ENCODE measurements around the gene SPATA20. TPM values are rescaled to one million over a fixed set of nuclear protein-coding genes. Genes with fewer than 3 reads are reported as not detected.

The SPATA20 gene
- total and polyA plus RNA-seq, 9 donors, result 43.5 to 81.2 (median 60.5) TPM

DNA sequence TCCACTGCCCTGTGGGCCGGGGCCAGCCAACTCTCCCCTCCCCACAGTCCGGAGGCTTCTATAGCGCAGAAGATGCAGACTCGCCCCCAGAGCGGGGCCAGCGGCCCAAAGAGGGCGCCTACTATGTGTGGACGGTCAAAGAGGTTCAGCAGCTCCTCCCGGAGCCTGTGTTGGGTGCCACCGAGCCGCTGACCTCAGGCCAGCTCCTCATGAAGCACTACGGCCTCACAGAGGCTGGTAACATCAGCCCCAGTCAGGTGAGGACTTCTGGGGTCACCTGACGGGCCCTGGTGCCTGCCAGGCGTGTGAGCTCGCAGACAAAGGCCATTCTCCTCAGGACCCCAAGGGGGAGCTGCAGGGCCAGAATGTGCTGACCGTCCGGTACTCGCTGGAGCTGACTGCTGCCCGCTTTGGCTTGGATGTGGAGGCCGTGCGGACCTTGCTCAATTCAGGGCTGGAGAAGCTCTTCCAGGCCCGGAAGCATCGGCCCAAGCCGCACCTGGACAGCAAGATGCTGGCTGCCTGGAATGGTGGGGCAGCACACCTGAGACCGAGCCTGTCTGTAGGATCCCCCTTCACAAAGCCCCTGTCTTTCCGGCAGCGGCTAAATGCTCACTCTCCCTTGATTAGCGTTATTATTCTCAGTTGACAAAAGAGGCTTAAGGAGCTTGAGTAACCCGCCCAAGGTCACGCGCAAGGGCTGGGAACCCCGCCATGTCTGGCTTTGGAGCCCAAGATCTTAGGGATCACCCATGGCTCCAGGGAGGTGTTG, 3.9 kb downstream of the SPATA20 start:
- intact Hi-C loops (cut with DNase I), result loop anchor here (2.0 to 5.0 kb wide), 7 partner anchors 71 to 291 kb away; no protein-coding TSS in a partner anchor
- TF ChIP-seq, protein P1, sequence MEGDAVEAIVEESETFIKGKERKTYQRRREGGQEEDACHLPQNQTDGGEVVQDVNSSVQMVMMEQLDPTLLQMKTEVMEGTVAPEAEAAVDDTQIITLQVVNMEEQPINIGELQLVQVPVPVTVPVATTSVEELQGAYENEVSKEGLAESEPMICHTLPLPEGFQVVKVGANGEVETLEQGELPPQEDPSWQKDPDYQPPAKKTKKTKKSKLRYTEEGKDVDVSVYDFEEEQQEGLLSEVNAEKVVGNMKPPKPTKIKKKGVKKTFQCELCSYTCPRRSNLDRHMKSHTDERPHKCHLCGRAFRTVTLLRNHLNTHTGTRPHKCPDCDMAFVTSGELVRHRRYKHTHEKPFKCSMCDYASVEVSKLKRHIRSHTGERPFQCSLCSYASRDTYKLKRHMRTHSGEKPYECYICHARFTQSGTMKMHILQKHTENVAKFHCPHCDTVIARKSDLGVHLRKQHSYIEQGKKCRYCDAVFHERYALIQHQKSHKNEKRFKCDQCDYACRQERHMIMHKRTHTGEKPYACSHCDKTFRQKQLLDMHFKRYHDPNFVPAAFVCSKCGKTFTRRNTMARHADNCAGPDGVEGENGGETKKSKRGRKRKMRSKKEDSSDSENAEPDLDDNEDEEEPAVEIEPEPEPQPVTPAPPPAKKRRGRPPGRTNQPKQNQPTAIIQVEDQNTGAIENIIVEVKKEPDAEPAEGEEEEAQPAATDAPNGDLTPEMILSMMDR (IDR thresholded peaks at IDR 0.05), result peak; percentile 77 to 92 (median 90)
- TF ChIP-seq EP300 (IDR thresholded peaks at IDR 0.05) (no peak), POLR2A (IDR thresholded peaks at IDR 0.05) (no peak)
- WGBS, 3 donors, result 38 to 43% (median 43%) methylated on average over 29 to 32 of the region's 32 CpGs
- DNase-seq, result peak; percentile 84 to 90 (median 86)
- Histone ChIP-seq H3K27ac (peak overlapping the region; percentile 24 to 45), H3K27me3 (no peaks in the 10 kb centered on the region), H3K4me1 (ENCODE audit: insufficient read depth) (peaks cover 6% of the 10 kb centered on the region), H3K36me3 (no peaks in the 10 kb centered on the region), H3K9me3 (no peaks in the 10 kb centered on the region), H3K4me3 (no peak overlapping the region)

DNA sequence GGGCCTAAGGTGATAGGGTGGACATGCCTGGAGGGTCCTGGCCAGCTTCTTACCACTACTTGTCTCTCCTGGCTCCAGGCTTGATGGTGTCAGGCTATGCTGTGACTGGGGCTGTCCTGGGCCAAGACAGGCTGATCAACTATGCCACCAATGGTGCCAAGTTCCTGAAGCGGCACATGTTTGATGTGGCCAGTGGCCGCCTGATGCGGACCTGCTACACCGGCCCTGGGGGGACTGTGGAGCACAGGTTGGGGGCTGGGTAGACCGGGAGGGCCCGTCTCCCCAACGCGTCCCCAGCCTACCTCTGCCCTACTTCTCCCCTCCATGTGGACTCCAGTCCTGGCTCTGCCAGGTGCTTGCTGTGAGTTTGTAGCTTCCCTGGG, 4.5 kb downstream of the SPATA20 start:
- DNase-seq, result no peak
- Histone ChIP-seq H3K27me3 (no peaks in the 10 kb centered on the region), H3K27ac (peak overlapping the region in 1 of 2 donors; percentile 45), H3K36me3 (no peaks in the 10 kb centered on the region), H3K4me3 (no peak overlapping the region), H3K9me3 (no peaks in the 10 kb centered on the region), H3K4me1 (ENCODE audit: insufficient read depth) (peaks cover 6% of the 10 kb centered on the region)
- TF ChIP-seq POLR2A (IDR thresholded peaks at IDR 0.05) (no peak), EP300 (IDR thresholded peaks at IDR 0.05) (no peak)
- TF ChIP-seq, protein P1 (IDR thresholded peaks at IDR 0.05), result no peak
- 92 to 96% (median 95%) methylated on average over 8 of the region's 8 CpGs for WGBS, 3 donors
- intact Hi-C loops (cut with DNase I), result loop anchor here (2.0 to 5.0 kb wide), 7 partner anchors 71 to 291 kb away; no protein-coding TSS in a partner anchor

DNA sequence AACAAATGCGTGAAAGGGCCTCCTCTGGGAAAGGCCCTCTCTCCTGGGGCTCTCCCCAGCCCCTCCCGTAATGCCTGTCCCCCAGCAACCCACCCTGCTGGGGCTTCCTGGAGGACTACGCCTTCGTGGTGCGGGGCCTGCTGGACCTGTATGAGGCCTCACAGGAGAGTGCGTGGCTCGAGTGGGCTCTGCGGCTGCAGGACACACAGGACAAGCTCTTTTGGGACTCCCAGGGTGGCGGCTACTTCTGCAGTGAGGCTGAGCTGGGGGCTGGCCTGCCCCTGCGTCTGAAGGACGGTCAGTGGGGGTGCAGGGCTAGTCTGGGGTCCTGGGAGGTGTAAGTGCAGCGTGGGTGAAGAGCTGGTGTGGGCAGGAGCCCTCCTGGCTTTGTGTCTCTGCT, 4.9 kb downstream of the SPATA20 start:
- no peaks in the 10 kb centered on the region for H3K9me3 ChIP-seq
- no peak overlapping the region for H3K4me3 ChIP-seq
- no peak overlapping the region for H3K27ac ChIP-seq
- H3K4me1 ChIP-seq (ENCODE audit: insufficient read depth), result peaks cover 6% of the 10 kb centered on the region
- 87 to 97% (median 96%) methylated on average over 12 of the region's 12 CpGs for WGBS, 3 donors
- DNase-seq, result no peak
- no peaks in the 10 kb centered on the region for H3K36me3 ChIP-seq
- TF ChIP-seq, protein P1 (IDR thresholded peaks at IDR 0.05), result no peak
- TF ChIP-seq EP300 (IDR thresholded peaks at IDR 0.05) (no peak), POLR2A (IDR thresholded peaks at IDR 0.05) (no peak)
- intact Hi-C loops (cut with DNase I), result loop anchor here (2.0 to 5.0 kb wide), 7 partner anchors 70 to 290 kb away; no protein-coding TSS in a partner anchor
- H3K27me3 ChIP-seq, result no peaks in the 10 kb centered on the region

DNA sequence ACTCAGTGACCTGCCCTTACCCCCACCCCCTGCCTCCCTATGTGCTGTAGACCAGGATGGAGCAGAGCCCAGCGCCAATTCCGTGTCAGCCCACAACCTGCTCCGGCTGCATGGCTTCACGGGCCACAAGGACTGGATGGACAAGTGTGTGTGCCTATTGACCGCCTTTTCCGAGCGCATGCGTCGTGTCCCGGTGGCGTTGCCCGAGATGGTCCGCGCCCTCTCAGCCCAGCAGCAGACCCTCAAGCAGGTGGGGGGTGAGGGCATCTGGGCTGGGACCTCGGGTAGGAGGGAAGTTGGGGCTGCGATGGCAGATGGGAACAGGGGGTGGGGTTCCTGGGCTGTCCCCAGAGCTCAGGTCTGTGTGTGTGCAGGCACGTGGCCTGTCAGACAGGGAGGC, 7.2 kb downstream of the SPATA20 start:
- Histone ChIP-seq H3K4me1 (ENCODE audit: insufficient read depth) (peaks cover 6% of the 10 kb centered on the region), H3K9me3 (no peaks in the 10 kb centered on the region), H3K27ac (no peak overlapping the region), H3K27me3 (no peaks in the 10 kb centered on the region), H3K36me3 (no peaks in the 10 kb centered on the region), H3K4me3 (no peak overlapping the region)
- intact Hi-C loops (cut with DNase I), result loop anchor here (5.0 kb wide), 6 partner anchors 68 to 288 kb away; no protein-coding TSS in a partner anchor
- no peak for TF ChIP-seq POLR2A (IDR thresholded peaks at IDR 0.05)
- TF ChIP-seq, protein P1 (IDR thresholded peaks at IDR 0.05), result no peak
- TF ChIP-seq EP300 (IDR thresholded peaks at IDR 0.05), result no peak
- 90 to 96% (median 92%) methylated on average over 17 of the region's 17 CpGs for WGBS, 3 donors
- DNase-seq, result no peak

Data from ovary (tissue), 9 donors.